PC-9 (cell line): ENCODE measurements around the gene MTARC2. TPM values are rescaled to one million over a fixed set of nuclear protein-coding genes. Genes with fewer than 3 reads are reported as not detected.
A peak's percentile ranks its signal among the peaks of the same experiment; 100 is the strongest.

Source experiments
- BruUV-seq: library from RNA; stranded (reverse); fragments of 400-500 nt; replicated peaks from 2 replicates; lab custom pipeline; 2021; lab: Mats Ljungman, UMichigan
- CTCF ChIA-PET: fragments of 300-600 bp; sonication (Branson Sonifier 250); formaldehyde crosslinking; loops from one replicate; lab custom pipeline; 2022; ENCODE audit warnings: antibody characterized with exemption; lab: Charles Lee
- POLR2A ChIA-PET: fragments of 300-600 bp; sonication (Branson Sonifier 250); formaldehyde crosslinking; loops from one replicate; lab custom pipeline; 2022; ENCODE audit warnings: antibody characterized with exemption; ENCODE audit not compliant: unreplicated experiment; lab: Charles Lee
- DNase-seq, 2 experiments: peaks; one replicate each; pipeline versions ENCODE4 v3.0.0 to v3.0.0-alpha.2; 2015 to 2022; ENCODE audit warnings: mixed read lengths in 1 of 2
- H2AFZ ChIP-seq: fragments of 200-600 bp; sonication (generic); 2 replicates; pipeline ENCODE4 v1.8.1; 2017; ENCODE audit warnings: antibody characterized with exemption
- H3F3A ChIP-seq: fragments of 200-600 bp; sonication (generic); 2 replicates; pipeline ENCODE4 v1.8.1; 2017; ENCODE audit warnings: antibody characterized with exemption, mild to moderate bottlenecking, low read depth; ENCODE audit not compliant: insufficient read depth
- H3K27ac ChIP-seq: fragments of 200-600 bp; sonication (generic); 2 replicates; pipeline ENCODE4 v1.6.1; 2016; ENCODE audit warnings: mixed run types
- H3K27me3 ChIP-seq: fragments of 200-600 bp; sonication (generic); 2 replicates; pipeline ENCODE4 v1.6.1; 2016; ENCODE audit warnings: low read depth, mixed run types; ENCODE audit not compliant: insufficient read depth
- H3K36me3 ChIP-seq: fragments of 200-600 bp; sonication (generic); 2 replicates; pipeline ENCODE4 v1.6.1; 2016; ENCODE audit warnings: low read depth, mixed run types
- H3K4me1 ChIP-seq: fragments of 200-600 bp; sonication (generic); replicated peaks from 2 replicates; pipeline ENCODE4 v1.6.1; 2016; ENCODE audit warnings: mixed run types; ENCODE audit not compliant: insufficient read depth
- H3K4me2 ChIP-seq: fragments of 200-600 bp; sonication (generic); 2 replicates; pipeline ENCODE4 v1.6.1; 2017; ENCODE audit warnings: mixed run types
- H3K4me3 ChIP-seq: fragments of 200-600 bp; sonication (generic); 2 replicates; pipeline ENCODE4 v1.6.1; 2016; ENCODE audit warnings: mixed run types
- H3K79me2 ChIP-seq: fragments of 200-600 bp; sonication (generic); 2 replicates; pipeline ENCODE4 v1.6.1; 2017; ENCODE audit warnings: low read depth, mixed run types
- H3K9me2 ChIP-seq: fragments of 200-600 bp; sonication (generic); 2 replicates; pipeline ENCODE4 v1.8.1; 2017; ENCODE audit warnings: mild to moderate bottlenecking; ENCODE audit not compliant: insufficient read depth
- H3K9me3 ChIP-seq: fragments of 200-600 bp; sonication (generic); 2 replicates; pipeline ENCODE4 v1.8.1; 2016; ENCODE audit warnings: low read depth; ENCODE audit not compliant: insufficient read depth
- H4K20me1 ChIP-seq: fragments of 200-600 bp; sonication (generic); 2 replicates; pipeline ENCODE4 v1.8.1; 2017; ENCODE audit not compliant: insufficient read depth
- EZH2 ChIP-seq: fragments of 200-600 bp; sonication (generic); IDR thresholded peaks from 2 replicates; pipeline ENCODE4 v1.8.0; 2017; ENCODE audit warnings: antibody characterized with exemption, low read depth
- intact Hi-C: fragments of 100-400 bp; cut with micrococcal nuclease; formaldehyde crosslinking; loops from one replicate; pipeline ENCODE4 v1.10.0; 2022; ENCODE audit not compliant: unreplicated experiment
- total RNA-seq: library from RNA; stranded (reverse); gene quantifications from 2 replicates; pipeline ENCODE4 v1.2.3, GENCODE V29; 2021
- TF ChIP-seq, protein P1 (sequence below): fragments of 200-600 bp; sonication (generic); conservative IDR thresholded peaks from 2 replicates; pipeline ENCODE4 v1.6.1; 2017; ENCODE audit warnings: mixed run types, antibody characterized with exemption, mild to moderate bottlenecking, moderate library complexity

MTARC2 gene
- total RNA-seq, 1 experiment from 2014 or later, result 23.1 TPM

DNA sequence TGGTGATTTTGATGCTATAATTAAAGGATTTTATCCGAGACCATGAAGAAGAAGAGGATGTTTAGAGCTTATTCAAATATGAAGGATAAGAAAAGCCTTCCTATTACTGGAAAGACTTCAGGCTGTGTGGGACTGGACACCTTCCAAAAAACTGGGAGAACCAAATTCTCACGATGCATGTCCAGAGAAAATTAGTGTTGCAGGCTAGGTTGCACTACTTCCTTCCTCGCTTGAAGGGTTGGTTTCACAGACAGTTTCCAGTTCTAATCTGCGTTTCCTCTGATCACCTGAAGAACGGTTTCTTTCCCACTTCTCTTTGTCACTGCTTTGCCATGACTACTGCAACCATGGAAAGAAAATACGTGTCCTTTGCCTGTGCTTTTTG, 2.0 kb downstream of the MTARC2 start:
- CTCF ChIA-PET, result interaction anchor here (3.2 kb wide), 1 partner anchor 17 kb away, joined by 15 read pairs; no protein-coding TSS in a partner anchor
- Histone ChIP-seq H3K79me2 (peaks cover 21% of the 10 kb centered on the region), H3F3A (peaks cover 10% of the 10 kb centered on the region; the same call in 1 of the 2 replicates), H3K27me3 (no peaks in the 10 kb centered on the region), H3K27ac (no peak overlapping the region), H3K9me3 (no peaks in the 10 kb centered on the region), H3K4me3 (no peak overlapping the region), H3K4me2 (peak overlapping the region; percentile 88), H2AFZ (no peak overlapping the region), H3K9me2 (no peaks in the 10 kb centered on the region), H3K36me3 (no peaks in the 10 kb centered on the region), H3K4me1 (peaks cover 24% of the 10 kb centered on the region), H4K20me1 (no peaks in the 10 kb centered on the region; the same call in 1 of the 2 replicates)
- no peak for DNase-seq
- POLR2A ChIA-PET, result no interaction called here
- TF ChIP-seq, protein P1, sequence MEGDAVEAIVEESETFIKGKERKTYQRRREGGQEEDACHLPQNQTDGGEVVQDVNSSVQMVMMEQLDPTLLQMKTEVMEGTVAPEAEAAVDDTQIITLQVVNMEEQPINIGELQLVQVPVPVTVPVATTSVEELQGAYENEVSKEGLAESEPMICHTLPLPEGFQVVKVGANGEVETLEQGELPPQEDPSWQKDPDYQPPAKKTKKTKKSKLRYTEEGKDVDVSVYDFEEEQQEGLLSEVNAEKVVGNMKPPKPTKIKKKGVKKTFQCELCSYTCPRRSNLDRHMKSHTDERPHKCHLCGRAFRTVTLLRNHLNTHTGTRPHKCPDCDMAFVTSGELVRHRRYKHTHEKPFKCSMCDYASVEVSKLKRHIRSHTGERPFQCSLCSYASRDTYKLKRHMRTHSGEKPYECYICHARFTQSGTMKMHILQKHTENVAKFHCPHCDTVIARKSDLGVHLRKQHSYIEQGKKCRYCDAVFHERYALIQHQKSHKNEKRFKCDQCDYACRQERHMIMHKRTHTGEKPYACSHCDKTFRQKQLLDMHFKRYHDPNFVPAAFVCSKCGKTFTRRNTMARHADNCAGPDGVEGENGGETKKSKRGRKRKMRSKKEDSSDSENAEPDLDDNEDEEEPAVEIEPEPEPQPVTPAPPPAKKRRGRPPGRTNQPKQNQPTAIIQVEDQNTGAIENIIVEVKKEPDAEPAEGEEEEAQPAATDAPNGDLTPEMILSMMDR, result no peak
- no peak for TF ChIP-seq EZH2
- BruUV-seq, result no TSS peak
- intact Hi-C loops, result no loop called here

GRCh38 chr1:220751111-220751510, 3.0 kb downstream of the MTARC2 start:
- no peaks in the 10 kb centered on the region; the same call in 1 of the 2 replicates for H4K20me1 ChIP-seq
- BruUV-seq, result no TSS peak
- H3K9me2 ChIP-seq, result no peaks in the 10 kb centered on the region
- H3K9me3 ChIP-seq, result no peaks in the 10 kb centered on the region
- no peak overlapping the region for H3K4me3 ChIP-seq
- H3K4me2 ChIP-seq, result no peak overlapping the region; the same call in 1 of the 2 replicates
- CTCF ChIA-PET, result interaction anchor here (0.6 kb wide), 1 partner anchor 17 kb away, joined by 4 read pairs; no protein-coding TSS in a partner anchor
- POLR2A ChIA-PET, result no interaction called here
- H3F3A ChIP-seq, result peaks cover 10% of the 10 kb centered on the region; the same call in 1 of the 2 replicates
- TF ChIP-seq, protein P1, result no peak
- TF ChIP-seq EZH2, result no peak
- H3K79me2 ChIP-seq, result peaks cover 21% of the 10 kb centered on the region
- H3K27ac ChIP-seq, result no peak overlapping the region
- no peak overlapping the region for H2AFZ ChIP-seq
- H3K36me3 ChIP-seq, result 0 out of 2 replicates have a peak, but pooled peaks cover 2% of the 10 kb centered on the region
- DNase-seq, result no peak
- no peaks in the 10 kb centered on the region for H3K27me3 ChIP-seq
- intact Hi-C loops, result no loop called here
- H3K4me1 ChIP-seq, result peaks cover 24% of the 10 kb centered on the region

- Histone ChIP-seq H3F3A (no peaks in the 10 kb centered on the region; the same call in 1 of the 2 replicates), H3K9me2 (no peaks in the 10 kb centered on the region), H2AFZ (no peak overlapping the region), H3K4me3 (no peak overlapping the region), H3K27ac (no peak overlapping the region), H3K79me2 (peaks cover 17% of the 10 kb centered on the region), H3K4me2 (no peak overlapping the region), H4K20me1 (no peaks in the 10 kb centered on the region; the same call in 1 of the 2 replicates), H3K36me3 (0 out of 2 replicates have a peak, but pooled peaks cover 6% of the 10 kb centered on the region), H3K4me1 (peaks cover 11% of the 10 kb centered on the region), H3K9me3 (no peaks in the 10 kb centered on the region), H3K27me3 (no peaks in the 10 kb centered on the region)
- no peak for DNase-seq
- CTCF ChIA-PET, result interaction anchor here (0.6 kb wide), 2 partner anchors 35 to 477 kb away, joined by 3 to 4 read pairs; no protein-coding TSS in a partner anchor
- BruUV-seq, result no TSS peak
- TF ChIP-seq EZH2, result no peak
- TF ChIP-seq, protein P1, result no peak
- intact Hi-C loops, result no loop called here
- POLR2A ChIA-PET, result interaction anchor here (0.6 kb wide), 1 partner anchor 628 kb away, joined by 6 read pairs; no protein-coding TSS in a partner anchor
Measured at GRCh38 chr1:220754212-220754917, 6.2 kb downstream of the MTARC2 start.
